ENCODE results near the gene TWIST2.

The TWIST2 gene

GRCh38 chr2:238831177-238831576, 16.7 kb upstream of the TWIST2 start:
- Histone ChIP-seq H4K8ac (ENCODE audit: low read depth, low read length) (no peak overlapping the region), H2BK15ac (ENCODE audit: low read length) (no peak overlapping the region), H3K27ac (replicated peaks; ENCODE audit: low read length) (no peak overlapping the region), H3K14ac (ENCODE audit: low read length) (no peak overlapping the region), H2BK12ac (ENCODE audit: low read length) (no peak overlapping the region), H2BK5ac (ENCODE audit: low read length) (no peak overlapping the region), H3K23ac (ENCODE audit: low read depth, low read length, poor library complexity) (no peak overlapping the region), H2AFZ (ENCODE audit: low read length) (no peak overlapping the region), H2AK5ac (ENCODE audit: low read depth, low read length) (no peak overlapping the region), H4K91ac (ENCODE audit: low read depth, low read length, poor library complexity) (no peak overlapping the region), H3K79me1 (ENCODE audit: low read depth, low read length) (no peaks in the 10 kb centered on the region), H2BK120ac (ENCODE audit: low read depth, low read length) (no peak overlapping the region), H3K36me3 (replicated peaks in 1 of 2; ENCODE audit: control insufficient read depth in 2 of 2, insufficient read depth in 2 of 2, low read length in 2 of 2) (no peaks in the 10 kb centered on the region), H3K4me3 (ENCODE audit: low read length in 2 of 2) (no peak overlapping the region), H3K4me2 (ENCODE audit: insufficient read depth, low read length, poor library complexity, severe bottlenecking) (no peak overlapping the region), H3K4me1 (ENCODE audit: control insufficient read depth in 2 of 2, insufficient read depth in 1 of 2, low read depth in 1 of 2, low read length in 2 of 2) (no peaks in the 10 kb centered on the region), H3K4ac (ENCODE audit: low read length) (no peak overlapping the region), H3K27me3 (ENCODE audit: control insufficient read depth in 3 of 3, insufficient read depth in 3 of 3, low read depth in 1 of 3, low read length in 3 of 3) (peaks cover 0 to 30% (median 3%) of the 10 kb centered on the region in 3 experiments), H3K9me3 (replicated peaks in 1 of 2; ENCODE audit: control insufficient read depth in 2 of 2, insufficient read depth in 1 of 2, low read depth in 1 of 2, low read length in 2 of 2) (no peaks in the 10 kb centered on the region), H3K9ac (ENCODE audit: low read depth, low read length, poor library complexity) (no peak overlapping the region), H3K18ac (ENCODE audit: low read length) (no peak overlapping the region)
- no peak for DNase-seq (ENCODE audit: low spot score)
- no CpG with 5 or more reads among the region's 2 CpGs for WGBS, 2 donors (ENCODE audit: extremely low coverage in 2 of 2, insufficient read length in 2 of 2, insufficient replicate concordance in 1 of 2)

- no peak overlapping the region for H3K4ac ChIP-seq (ENCODE audit: low read length)
- H3K36me3 ChIP-seq (replicated peaks in 1 of 2; ENCODE audit: control insufficient read depth in 2 of 2, insufficient read depth in 2 of 2, low read length in 2 of 2), result no peaks in the 10 kb centered on the region
- H3K4me3 ChIP-seq (ENCODE audit: low read length in 2 of 2), result no peak overlapping the region
- no peak overlapping the region for H3K4me2 ChIP-seq (ENCODE audit: insufficient read depth, low read length, poor library complexity, severe bottlenecking)
- H4K8ac ChIP-seq (ENCODE audit: low read depth, low read length), result no peak overlapping the region
- H3K23ac ChIP-seq (ENCODE audit: low read depth, low read length, poor library complexity), result no peak overlapping the region
- no peaks in the 10 kb centered on the region for H3K9me3 ChIP-seq (replicated peaks in 1 of 2; ENCODE audit: control insufficient read depth in 2 of 2, insufficient read depth in 1 of 2, low read depth in 1 of 2, low read length in 2 of 2)
- no peak overlapping the region for H3K27ac ChIP-seq (replicated peaks; ENCODE audit: low read length)
- peaks cover 0 to 31% (median 3%) of the 10 kb centered on the region in 3 experiments for H3K27me3 ChIP-seq (ENCODE audit: control insufficient read depth in 3 of 3, insufficient read depth in 3 of 3, low read depth in 1 of 3, low read length in 3 of 3)
- no CpG with 5 or more reads among the region's 3 CpGs for WGBS, 2 donors (ENCODE audit: extremely low coverage in 2 of 2, insufficient read length in 2 of 2, insufficient replicate concordance in 1 of 2)
- no peak overlapping the region for H2AK5ac ChIP-seq (ENCODE audit: low read depth, low read length)
- H3K14ac ChIP-seq (ENCODE audit: low read length), result no peak overlapping the region
- H3K18ac ChIP-seq (ENCODE audit: low read length), result no peak overlapping the region
- no peak overlapping the region for H2BK15ac ChIP-seq (ENCODE audit: low read length)
- no peak overlapping the region for H2BK12ac ChIP-seq (ENCODE audit: low read length)
- H2BK5ac ChIP-seq (ENCODE audit: low read length), result no peak overlapping the region
- no peak overlapping the region for H4K91ac ChIP-seq (ENCODE audit: low read depth, low read length, poor library complexity)
- no peak overlapping the region for H2AFZ ChIP-seq (ENCODE audit: low read length)
- no peak overlapping the region for H3K9ac ChIP-seq (ENCODE audit: low read depth, low read length, poor library complexity)
- no peaks in the 10 kb centered on the region for H3K4me1 ChIP-seq (ENCODE audit: control insufficient read depth in 2 of 2, insufficient read depth in 1 of 2, low read depth in 1 of 2, low read length in 2 of 2)
- DNase-seq (ENCODE audit: low spot score), result no peak
- H2BK120ac ChIP-seq (ENCODE audit: low read depth, low read length), result no peak overlapping the region
- H3K79me1 ChIP-seq (ENCODE audit: low read depth, low read length), result no peaks in the 10 kb centered on the region
Observed at GRCh38 chr2:238834982-238835381, 12.9 kb upstream of the TWIST2 start.

- no peaks in the 10 kb centered on the region for H3K36me3 ChIP-seq (replicated peaks in 1 of 2; ENCODE audit: control insufficient read depth in 2 of 2, insufficient read depth in 2 of 2, low read length in 2 of 2)
- no peak overlapping the region for H3K4ac ChIP-seq (ENCODE audit: low read length)
- no peak overlapping the region for H2BK15ac ChIP-seq (ENCODE audit: low read length)
- no peak overlapping the region for H3K27ac ChIP-seq (replicated peaks; ENCODE audit: low read length)
- no peaks in the 10 kb centered on the region for H3K79me1 ChIP-seq (ENCODE audit: low read depth, low read length)
- H2BK12ac ChIP-seq (ENCODE audit: low read length), result no peak overlapping the region
- H3K27me3 ChIP-seq (ENCODE audit: control insufficient read depth in 3 of 3, insufficient read depth in 3 of 3, low read depth in 1 of 3, low read length in 3 of 3), result peaks cover 0 to 31% (median 3%) of the 10 kb centered on the region in 3 experiments
- no CpG with 5 or more reads among the region's 7 CpGs for WGBS, 2 donors (ENCODE audit: extremely low coverage in 2 of 2, insufficient read length in 2 of 2, insufficient replicate concordance in 1 of 2)
- H3K4me2 ChIP-seq (ENCODE audit: insufficient read depth, low read length, poor library complexity, severe bottlenecking), result no peak overlapping the region
- H3K14ac ChIP-seq (ENCODE audit: low read length), result no peak overlapping the region
- no peak overlapping the region for H3K9ac ChIP-seq (ENCODE audit: low read depth, low read length, poor library complexity)
- H2AK5ac ChIP-seq (ENCODE audit: low read depth, low read length), result peak overlapping the region; percentile 29
- H4K91ac ChIP-seq (ENCODE audit: low read depth, low read length, poor library complexity), result no peak overlapping the region
- no peak for DNase-seq (ENCODE audit: low spot score)
- H3K4me3 ChIP-seq (ENCODE audit: low read length in 2 of 2), result no peak overlapping the region
- no peak overlapping the region for H3K23ac ChIP-seq (ENCODE audit: low read depth, low read length, poor library complexity)
- no peak overlapping the region for H2AFZ ChIP-seq (ENCODE audit: low read length)
- H4K8ac ChIP-seq (ENCODE audit: low read depth, low read length), result no peak overlapping the region
- no peak overlapping the region for H3K18ac ChIP-seq (ENCODE audit: low read length)
- H2BK120ac ChIP-seq (ENCODE audit: low read depth, low read length), result no peak overlapping the region
- H3K9me3 ChIP-seq (replicated peaks in 1 of 2; ENCODE audit: control insufficient read depth in 2 of 2, insufficient read depth in 1 of 2, low read depth in 1 of 2, low read length in 2 of 2), result no peaks in the 10 kb centered on the region
- no peak overlapping the region for H2BK5ac ChIP-seq (ENCODE audit: low read length)
- H3K4me1 ChIP-seq (ENCODE audit: control insufficient read depth in 2 of 2, insufficient read depth in 1 of 2, low read depth in 1 of 2, low read length in 2 of 2), result no peaks in the 10 kb centered on the region
Observed at GRCh38 chr2:238835726-238836301, 12.1 kb upstream of the TWIST2 start.

DNA sequence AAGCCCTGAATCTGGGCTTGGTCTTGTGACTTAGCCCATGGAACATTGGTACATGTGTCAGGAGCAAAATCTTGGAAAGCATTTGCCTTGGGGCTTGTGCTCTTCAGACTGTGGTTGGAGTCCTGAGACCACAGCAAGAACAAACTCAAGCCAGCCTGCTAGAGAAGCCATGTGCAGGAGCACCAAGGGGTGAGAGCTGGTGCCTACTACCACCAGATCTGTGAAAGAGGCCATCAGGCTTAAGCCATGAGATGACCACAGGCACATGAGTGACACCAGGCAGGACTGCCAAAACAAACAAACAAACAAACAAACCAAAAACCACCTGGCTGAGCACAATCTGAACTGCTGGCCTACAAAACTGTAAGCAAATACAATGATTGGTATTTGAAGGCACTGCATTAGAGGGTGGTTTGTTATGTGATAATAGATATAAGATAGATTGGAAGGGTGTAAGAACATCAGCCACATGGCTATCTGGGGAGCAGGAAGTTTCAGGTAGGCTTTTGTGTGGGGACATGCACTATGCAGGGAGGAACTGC, 9.0 kb upstream of the TWIST2 start:
- no peak overlapping the region for H4K8ac ChIP-seq (ENCODE audit: low read depth, low read length)
- H3K9ac ChIP-seq (ENCODE audit: low read depth, low read length, poor library complexity), result no peak overlapping the region
- no peak overlapping the region for H3K18ac ChIP-seq (ENCODE audit: low read length)
- no peak overlapping the region for H3K27ac ChIP-seq (replicated peaks; ENCODE audit: low read length)
- H2BK120ac ChIP-seq (ENCODE audit: low read depth, low read length), result no peak overlapping the region
- H3K23ac ChIP-seq (ENCODE audit: low read depth, low read length, poor library complexity), result no peak overlapping the region
- H3K14ac ChIP-seq (ENCODE audit: low read length), result no peak overlapping the region
- H3K4ac ChIP-seq (ENCODE audit: low read length), result no peak overlapping the region
- no peaks in the 10 kb centered on the region for H3K4me1 ChIP-seq (ENCODE audit: control insufficient read depth in 2 of 2, insufficient read depth in 1 of 2, low read depth in 1 of 2, low read length in 2 of 2)
- H3K27me3 ChIP-seq (ENCODE audit: control insufficient read depth in 3 of 3, insufficient read depth in 3 of 3, low read depth in 1 of 3, low read length in 3 of 3), result peaks cover 0 to 21% (median 6%) of the 10 kb centered on the region in 3 experiments
- H2BK12ac ChIP-seq (ENCODE audit: low read length), result no peak overlapping the region
- no peak overlapping the region for H2AK5ac ChIP-seq (ENCODE audit: low read depth, low read length)
- H2AFZ ChIP-seq (ENCODE audit: low read length), result no peak overlapping the region
- no peak for DNase-seq (ENCODE audit: low spot score)
- H3K9me3 ChIP-seq (replicated peaks in 1 of 2; ENCODE audit: control insufficient read depth in 2 of 2, insufficient read depth in 1 of 2, low read depth in 1 of 2, low read length in 2 of 2), result no peaks in the 10 kb centered on the region
- no peak overlapping the region for H3K4me2 ChIP-seq (ENCODE audit: insufficient read depth, low read length, poor library complexity, severe bottlenecking)
- H3K79me1 ChIP-seq (ENCODE audit: low read depth, low read length), result no peaks in the 10 kb centered on the region
- no peak overlapping the region for H4K91ac ChIP-seq (ENCODE audit: low read depth, low read length, poor library complexity)
- no peaks in the 10 kb centered on the region for H3K36me3 ChIP-seq (replicated peaks in 1 of 2; ENCODE audit: control insufficient read depth in 2 of 2, insufficient read depth in 2 of 2, low read length in 2 of 2)
- H3K4me3 ChIP-seq (ENCODE audit: low read length in 2 of 2), result no peak overlapping the region
- no peak overlapping the region for H2BK5ac ChIP-seq (ENCODE audit: low read length)
- no peak overlapping the region for H2BK15ac ChIP-seq (ENCODE audit: low read length)

Measured in neuronal stem cell (in vitro differentiated cells).